Transverse colon (tissue), 4 donors: ENCODE results near the gene GLI3. TPM values are rescaled to one million over a fixed set of nuclear protein-coding genes. Genes with fewer than 3 reads are reported as not detected.

Source experiments
- DNase-seq: peaks from one replicate; pipeline ENCODE4 v3.0.0-alpha.2; 2019
- H3K27ac ChIP-seq, 4 donors: fragments of 200-600 bp; sonication (generic); 2 replicates each; pipeline ENCODE4 v1.5.1; 2016 to 2018; ENCODE audit warnings: inconsistent platforms in 4 of 4
- H3K27me3 ChIP-seq: fragments of 200-600 bp; sonication (generic); 2 replicates; pipeline ENCODE4 v1.5.1; 2017; ENCODE audit warnings: inconsistent platforms
- H3K36me3 ChIP-seq, 4 donors: fragments of 200-600 bp; sonication (generic); 2 replicates each; pipeline ENCODE4 v1.5.1; 2017 to 2019; ENCODE audit warnings: inconsistent platforms in 4 of 4
- H3K4me1 ChIP-seq, 4 donors: fragments of 200-600 bp; sonication (generic); 2 replicates each; pipeline ENCODE4 v1.5.1; 2017 to 2020; ENCODE audit warnings: inconsistent platforms in 4 of 4
- H3K4me3 ChIP-seq, 4 donors: fragments of 200-600 bp; sonication (generic); 1 replicate in 1 of 4; 2 replicates in 3 of 4; pipeline versions ENCODE4 v1.5.1 to v1.6.1; 2017 to 2019; ENCODE audit warnings: inconsistent platforms in 4 of 4
- H3K9me3 ChIP-seq, 2 donors: fragments of 200-600 bp; sonication (generic); 2 replicates each; pipeline ENCODE4 v1.5.1; 2017 to 2019; ENCODE audit warnings: inconsistent platforms in 2 of 2
- CTCF ChIP-seq, 5 experiments: fragments of 200-600 bp in 3 of 5; fragments of 450-650 bp in 2 of 5; sonication (generic) in 3 of 5; IDR thresholded peaks; 1 replicate in 2 of 5; 2 replicates in 3 of 5; pipeline ENCODE4 v1.5.1; 2016 to 2017; ENCODE audit warnings: antibody characterized with exemption in 5 of 5, inconsistent platforms in 3 of 5, mild to moderate bottlenecking in 2 of 5, moderate library complexity in 1 of 5
- EP300 ChIP-seq: sonication (generic); formaldehyde crosslinking; IDR thresholded peaks from one replicate; pipeline ENCODE4 v1.6.1; 2017; ENCODE audit warnings: antibody characterized with exemption, low read depth
- POLR2A ChIP-seq: fragments of 450-650 bp; IDR thresholded peaks from one replicate; pipeline ENCODE4 v1.6.1; 2016; ENCODE audit warnings: antibody characterized with exemption, mild to moderate bottlenecking, moderate library complexity
- POLR2AphosphoS5 ChIP-seq, 3 donors: sonication (generic); formaldehyde crosslinking; IDR thresholded peaks; one replicate each; pipeline ENCODE4 v1.6.1; 2016; ENCODE audit warnings: antibody characterized with exemption in 3 of 3
- WGBS, 2 donors: methylation state at CpG; one replicate each; pipeline ENCODE4 v1.1.5; 2018; ENCODE audit warnings: low coverage in 1 of 2; 5-methylcytosine and 5-hydroxymethylcytosine counted together
- in situ Hi-C, 4 donors: fragments of 200-750 bp; cut with MboI; loops; one replicate each; pipeline versions ENCODE4 v1.15.0 to v1.15.1; 2017; ENCODE audit warnings: low sequenced_read_pairs in 3 of 4, low pct_ligation_motif_present in 1 of 4, low pct_unique_long_range_greater_than_20kb in 1 of 4
- intact Hi-C: fragments of 100-400 bp; cut with DNase I; formaldehyde crosslinking; loops from one replicate; pipeline ENCODE4 v1.15.1; 2023; ENCODE audit warnings: low total_unique reads
- total RNA-seq, 4 donors: library from RNA; depleted of rRNA; stranded (reverse); fragments of >200 nt; gene quantifications; one replicate each; pipeline ENCODE4 v1.1.0, GENCODE V29; 2016

GLI3 gene
- total RNA-seq, 4 donors from 2014 or later, result 3.7 to 41.1 (median 5.3) TPM

GRCh38 chr7:42095791-42096190 is 141.2 kb downstream of the GLI3 start:
- in situ Hi-C loops, result no loop called here
- no peak for TF ChIP-seq EP300
- no peak for TF ChIP-seq POLR2A
- TF ChIP-seq POLR2AphosphoS5 (IDR thresholded peaks at IDR 0.05), result no peak
- intact Hi-C loops, result no loop called here
- no peak overlapping the region for H3K4me3 ChIP-seq
- no peaks in the 10 kb centered on the region for H3K9me3 ChIP-seq
- no peaks in the 10 kb centered on the region for H3K27me3 ChIP-seq
- WGBS, 2 donors, result 66 to 100% methylated on average over 1 to 7 of the region's 7 CpGs
- H3K36me3 ChIP-seq, result no peaks in the 10 kb centered on the region
- peaks cover 12 to 37% (median 20%) of the 10 kb centered on the region in 4 donors for H3K4me1 ChIP-seq
- DNase-seq, result no peak
- peak overlapping the region; percentile 37 to 77 (median 46) for H3K27ac ChIP-seq

- WGBS, 2 donors, result 80 to 81% methylated on average over 2 of the region's 2 CpGs
- no peaks in the 10 kb centered on the region for H3K36me3 ChIP-seq
- intact Hi-C loops (no loop called here), in situ Hi-C loops (no loop called here)
- DNase-seq, result no peak
- peaks cover 12 to 39% (median 20%) of the 10 kb centered on the region in 4 donors for H3K4me1 ChIP-seq
- H3K27ac ChIP-seq, result no peak overlapping the region
- H3K27me3 ChIP-seq, result no peaks in the 10 kb centered on the region
- H3K4me3 ChIP-seq, result no peak overlapping the region
- no peak for TF ChIP-seq CTCF (IDR thresholded peaks at IDR 0.05)
- no peak for TF ChIP-seq POLR2AphosphoS5 (IDR thresholded peaks at IDR 0.05)
- no peak for TF ChIP-seq POLR2A
- no peaks in the 10 kb centered on the region for H3K9me3 ChIP-seq
These were observed 143.6 kb downstream of the GLI3 start for GRCh38 chr7:42093349-42093905.

- intact Hi-C loops, result no loop called here
- H3K9me3 ChIP-seq, result no peaks in the 10 kb centered on the region
- TF ChIP-seq POLR2AphosphoS5 (IDR thresholded peaks at IDR 0.05) (no peak), EP300 (no peak), POLR2A (no peak), CTCF (IDR thresholded peaks at IDR 0.05) (no peak)
- peak overlapping the region; percentile 32 to 78 (median 49) for H3K27ac ChIP-seq
- DNase-seq, result no peak
- no peak overlapping the region for H3K4me3 ChIP-seq
- no peaks in the 10 kb centered on the region for H3K27me3 ChIP-seq
- 30 to 54% methylated on average over 7 to 24 of the region's 24 CpGs for WGBS, 2 donors
- H3K36me3 ChIP-seq, result no peaks in the 10 kb centered on the region
- peaks cover 4 to 31% (median 16%) of the 10 kb centered on the region in 4 donors for H3K4me1 ChIP-seq
- in situ Hi-C loops, result no loop called here
These were observed 145.3 kb downstream of the GLI3 start for GRCh38 chr7:42091461-42092291.

- peak overlapping the region; percentile 30 to 78 (median 49) for H3K27ac ChIP-seq
- no peak for TF ChIP-seq EP300
- no peak for TF ChIP-seq POLR2AphosphoS5 (IDR thresholded peaks at IDR 0.05)
- no peak for TF ChIP-seq POLR2A
- TF ChIP-seq CTCF (IDR thresholded peaks at IDR 0.05), result no peak
- intact Hi-C loops (no loop called here), in situ Hi-C loops (no loop called here)
- no peaks in the 10 kb centered on the region for H3K27me3 ChIP-seq
- no peak overlapping the region for H3K4me3 ChIP-seq
- DNase-seq, result no peak
- no peaks in the 10 kb centered on the region for H3K9me3 ChIP-seq
- H3K36me3 ChIP-seq, result no peaks in the 10 kb centered on the region
- 80 to 95% methylated on average over 1 to 5 of the region's 5 CpGs for WGBS, 2 donors
- peaks cover 3 to 22% (median 13%) of the 10 kb centered on the region in 4 donors for H3K4me1 ChIP-seq
These were observed 146.2 kb downstream of the GLI3 start for GRCh38 chr7:42090806-42091205.
